Measurements from ENCODE around the gene CD68. TPM values are rescaled to one million over a fixed set of nuclear protein-coding genes. Genes with fewer than 3 reads are reported as not detected.

Gene CD68
- total RNA-seq, 1 experiment from 2014 or later, result 1.6 TPM

- CTCF ChIA-PET, result no interaction called here
These were observed 26.1 kb upstream of the CD68 start for GRCh38 chr17:7553356-7553755.

GRCh38 chr17:7555320-7555948 is 24.0 kb upstream of the CD68 start:
- no peaks in the 10 kb centered on the region for H3K27me3 Mint-ChIP-seq (ENCODE audit: insufficient read depth, unreplicated experiment)
- intact Hi-C loops (cut with micrococcal nuclease; ENCODE audit: unreplicated experiment), result no loop called here
- ChIA-PET POLR2A (no interaction called here), CTCF (no interaction called here)
- no peaks in the 10 kb centered on the region for H3K9me3 Mint-ChIP-seq (ENCODE audit: unreplicated experiment)
- no TSS peak for BruUV-seq (replicated peaks)
- H3K27me3 ChIP-seq (replicated peaks; ENCODE audit: control insufficient read depth, insufficient read depth, low read length), result no peaks in the 10 kb centered on the region
- H3K9me3 ChIP-seq, result no peaks in the 10 kb centered on the region
- DNase-seq, result no peak
- H3K4me3 Mint-ChIP-seq (ENCODE audit: unreplicated experiment), result no peak overlapping the region
- H3K4me1 ChIP-seq, result peaks cover 4% of the 10 kb centered on the region; the same call in 1 of the 2 replicates
- H3K36me3 Mint-ChIP-seq (ENCODE audit: insufficient read depth, unreplicated experiment), result peaks cover 9% of the 10 kb centered on the region
- no peaks in the 10 kb centered on the region for H3K36me3 ChIP-seq (ENCODE audit: control insufficient read depth, insufficient read depth, low read length)
- H3K27ac Mint-ChIP-seq (ENCODE audit: unreplicated experiment), result no peak overlapping the region
- H3K4me3 ChIP-seq (ENCODE audit: low read depth, low read length), result no peak overlapping the region
- no peak for TF ChIP-seq CTCF (IDR thresholded peaks at IDR 0.05; ENCODE audit: insufficient read depth in 1 of 2, low read depth in 1 of 2, low read length in 1 of 2, severe bottlenecking in 1 of 2, unreplicated experiment in 1 of 2)
- H3K4me1 Mint-ChIP-seq (ENCODE audit: low read depth, unreplicated experiment), result peaks cover 17% of the 10 kb centered on the region

More at GRCh38 chr17:7553356-7553755, 26.1 kb upstream of the CD68 start:
- Mint-ChIP-seq H3K9me3 (ENCODE audit: unreplicated experiment) (no peaks in the 10 kb centered on the region), H3K27ac (ENCODE audit: unreplicated experiment) (no peak overlapping the region), H3K4me3 (ENCODE audit: unreplicated experiment) (no peak overlapping the region), H3K27me3 (ENCODE audit: insufficient read depth, unreplicated experiment) (no peaks in the 10 kb centered on the region), H3K4me1 (ENCODE audit: low read depth, unreplicated experiment) (peaks cover 17% of the 10 kb centered on the region), H3K36me3 (ENCODE audit: insufficient read depth, unreplicated experiment) (peaks cover 9% of the 10 kb centered on the region)
- no peaks in the 10 kb centered on the region for H3K27me3 ChIP-seq (replicated peaks; ENCODE audit: control insufficient read depth, insufficient read depth, low read length)
- no peak for TF ChIP-seq CTCF (IDR thresholded peaks at IDR 0.05; ENCODE audit: insufficient read depth in 1 of 2, low read depth in 1 of 2, low read length in 1 of 2, severe bottlenecking in 1 of 2, unreplicated experiment in 1 of 2)
- H3K4me1 ChIP-seq, result peaks cover 4% of the 10 kb centered on the region; the same call in 1 of the 2 replicates
- no peaks in the 10 kb centered on the region for H3K36me3 ChIP-seq (ENCODE audit: control insufficient read depth, insufficient read depth, low read length)
- H3K4me3 ChIP-seq (ENCODE audit: low read depth, low read length), result no peak overlapping the region
- H3K9me3 ChIP-seq, result no peaks in the 10 kb centered on the region
- no TSS peak for BruUV-seq (replicated peaks)
- intact Hi-C loops (cut with micrococcal nuclease; ENCODE audit: unreplicated experiment), result no loop called here
- no peak for DNase-seq
- POLR2A ChIA-PET, result no interaction called here

- peaks cover 16% of the 10 kb centered on the region for H3K36me3 Mint-ChIP-seq (ENCODE audit: insufficient read depth, unreplicated experiment)
These were observed 22.8 kb upstream of the CD68 start for GRCh38 chr17:7556627-7557026.

More at GRCh38 chr17:7556627-7557026, 22.8 kb upstream of the CD68 start:
- Mint-ChIP-seq H3K4me3 (ENCODE audit: unreplicated experiment) (no peak overlapping the region), H3K9me3 (ENCODE audit: unreplicated experiment) (no peaks in the 10 kb centered on the region), H3K27ac (ENCODE audit: unreplicated experiment) (no peak overlapping the region), H3K27me3 (ENCODE audit: insufficient read depth, unreplicated experiment) (no peaks in the 10 kb centered on the region), H3K4me1 (ENCODE audit: low read depth, unreplicated experiment) (peaks cover 7% of the 10 kb centered on the region)
- ChIA-PET POLR2A (no interaction called here), CTCF (no interaction called here)
- DNase-seq, result no peak
- Histone ChIP-seq H3K4me3 (ENCODE audit: low read depth, low read length) (no peak overlapping the region), H3K36me3 (ENCODE audit: control insufficient read depth, insufficient read depth, low read length) (no peaks in the 10 kb centered on the region), H3K27me3 (replicated peaks; ENCODE audit: control insufficient read depth, insufficient read depth, low read length) (no peaks in the 10 kb centered on the region), H3K9me3 (no peaks in the 10 kb centered on the region), H3K4me1 (peaks cover 4% of the 10 kb centered on the region)
- intact Hi-C loops (cut with micrococcal nuclease; ENCODE audit: unreplicated experiment), result no loop called here
- TF ChIP-seq CTCF (IDR thresholded peaks at IDR 0.05; ENCODE audit: insufficient read depth in 1 of 2, low read depth in 1 of 2, low read length in 1 of 2, severe bottlenecking in 1 of 2, unreplicated experiment in 1 of 2), result no peak
- BruUV-seq (replicated peaks), result no TSS peak
